Measurements from ENCODE around the gene SAFB. TPM values are rescaled to one million over a fixed set of nuclear protein-coding genes. Genes with fewer than 3 reads are reported as not detected.

Gene SAFB
- polyA plus RNA-seq, 4 donors, result 44.0 to 105 (median 55.4) TPM

DNA sequence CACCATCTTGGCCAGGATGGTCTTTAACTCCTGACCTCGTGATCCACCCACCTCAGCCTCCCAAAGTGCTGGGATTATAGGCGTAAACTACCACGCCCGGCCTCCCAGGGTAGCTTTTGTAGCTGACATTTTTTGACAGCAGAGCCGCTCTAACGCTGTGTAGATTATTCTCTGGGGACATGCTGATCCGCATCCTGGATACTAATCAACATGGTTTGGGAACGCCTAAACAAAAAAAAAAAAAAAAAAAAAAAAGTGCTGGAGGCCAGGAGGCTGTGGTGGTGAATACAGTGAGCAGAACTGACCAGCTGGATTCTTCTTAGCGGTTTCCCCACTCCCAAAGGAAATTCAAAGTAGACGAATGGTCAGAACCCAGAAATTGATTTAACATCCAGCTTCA is 91.9 kb downstream of the SAFB start:
- no peak for FAIRE-seq
- H3K4me1 ChIP-seq (ENCODE audit: control insufficient read depth in 3 of 3, insufficient read depth in 2 of 3, low read depth in 1 of 3, low read length in 2 of 3), result peaks cover 2 to 15% (median 13%) of the 10 kb centered on the region in 3 donors
- H3K9me3 ChIP-seq (ENCODE audit: control insufficient read depth in 2 of 2, insufficient read depth in 1 of 2, low read depth in 1 of 2, low read length in 1 of 2), result no peaks in the 10 kb centered on the region
- H3K4me3 ChIP-seq (ENCODE audit: low read depth in 1 of 3, low read length in 3 of 3), result no peak overlapping the region
- peaks cover 7 to 57% (median 15%) of the 10 kb centered on the region in 3 donors for H3K36me3 ChIP-seq (ENCODE audit: control insufficient read depth in 3 of 3, insufficient read depth in 2 of 3, low read depth in 1 of 3, low read length in 3 of 3)
- WGBS, 3 donors, result 86 to 96% (median 88%) methylated on average over 10 of the region's 10 CpGs
- H3K27me3 ChIP-seq (ENCODE audit: control insufficient read depth in 3 of 3, insufficient read depth in 3 of 3, low read length in 3 of 3), result no peaks in the 10 kb centered on the region
- no peak for DNase-seq
- H3K27ac ChIP-seq (ENCODE audit: low read depth in 1 of 3, low read length in 2 of 3), result no peak overlapping the region

GRCh38 chr19:5717215-5717935 is 94.5 kb downstream of the SAFB start:
- no peak overlapping the region for H3K4me3 ChIP-seq (ENCODE audit: low read depth in 1 of 3, low read length in 3 of 3)
- no peak overlapping the region for H3K27ac ChIP-seq (ENCODE audit: low read depth in 1 of 3, low read length in 2 of 3)
- H3K36me3 ChIP-seq (ENCODE audit: control insufficient read depth in 3 of 3, insufficient read depth in 2 of 3, low read depth in 1 of 3, low read length in 3 of 3), result peaks cover 0 to 34% (median 4%) of the 10 kb centered on the region in 3 donors
- DNase-seq (no peak), FAIRE-seq (no peak)
- no peaks in the 10 kb centered on the region for H3K27me3 ChIP-seq (ENCODE audit: control insufficient read depth in 3 of 3, insufficient read depth in 3 of 3, low read length in 3 of 3)
- H3K4me1 ChIP-seq (ENCODE audit: control insufficient read depth in 3 of 3, insufficient read depth in 2 of 3, low read depth in 1 of 3, low read length in 2 of 3), result peaks cover 2 to 15% (median 13%) of the 10 kb centered on the region in 3 donors
- no peaks in the 10 kb centered on the region for H3K9me3 ChIP-seq (ENCODE audit: control insufficient read depth in 2 of 2, insufficient read depth in 1 of 2, low read depth in 1 of 2, low read length in 1 of 2)
- WGBS, 3 donors, result 63 to 81% (median 70%) methylated on average over 8 of the region's 8 CpGs

Other genes with a start within 250 kb of the SAFB start
- not detected for gene ZNRF4, start 167.7 kb upstream of the SAFB start, polyA plus RNA-seq
- gene TINCR, start 55.1 kb upstream of the SAFB start, polyA plus RNA-seq, result 1 to 10 TPM in 1 of 4 donors, under 1 TPM in 3; 0.69 to 1.3 (median 0.75) TPM
- gene SAFB2, start 307 bp upstream of the SAFB start, polyA plus RNA-seq, result 10 to 100 TPM; 38.8 to 83.2 (median 79.3) TPM
- gene MICOS13, start 57.4 kb downstream of the SAFB start, polyA plus RNA-seq, result 100 to 1,000 TPM in 2 of 4 donors, 10 to 100 TPM in 2; 41.9 to 134 (median 108) TPM
- gene HSD11B1L, start 57.9 kb downstream of the SAFB start, polyA plus RNA-seq, result 1 to 10 TPM; 4.5 to 6.0 (median 4.6) TPM
- gene RPL36, start 67.2 kb downstream of the SAFB start, polyA plus RNA-seq, result 1,000 to 10,000 TPM in 3 of 4 donors, 100 to 1,000 TPM in 1; 945 to 1,946 (median 1,407) TPM
- gene LONP1, start 97.1 kb downstream of the SAFB start, polyA plus RNA-seq, result 10 to 100 TPM; 41.6 to 69.2 (median 51.5) TPM
- not detected for gene CATSPERD, start 97.6 kb downstream of the SAFB start, polyA plus RNA-seq
- gene PRR22, start 161.7 kb downstream of the SAFB start, polyA plus RNA-seq, result 1 to 10 TPM; 5.1 to 9.7 (median 9.2) TPM
- gene DUS3L, start 168.1 kb downstream of the SAFB start, polyA plus RNA-seq, result 10 to 100 TPM; 31.8 to 43.8 (median 41.9) TPM
- 1 to 10 TPM in 3 of 4 donors, not detected in 1; 1.1 to 3.0 (median 2.9) TPM for gene NRTN, start 182.0 kb downstream of the SAFB start, polyA plus RNA-seq
- gene FUT6, start 216.6 kb downstream of the SAFB start, polyA plus RNA-seq, result 10 to 100 TPM in 3 of 4 donors, 1 to 10 TPM in 1; 1.2 to 34.6 (median 23.2) TPM
- gene FUT3, start 228.4 kb downstream of the SAFB start, polyA plus RNA-seq, result 100 to 1,000 TPM in 1 of 4 donors, 10 to 100 TPM in 2, under 1 TPM in 1; 0.72 to 114 (median 48.6) TPM
- not detected for gene FUT5, start 247.5 kb downstream of the SAFB start, polyA plus RNA-seq

All from small intestine (tissue), 7 donors.